SK-N-MC (cell line): ENCODE data around the gene OR2AK2.

Source experiments
- EZH2 ChIP-seq: fragments of 200-600 bp; sonication (generic); IDR thresholded peaks from one replicate; pipeline ENCODE4 v1.6.1; 2017; ENCODE audit warnings: antibody characterized with exemption
- POLR2AphosphoS5 ChIP-seq: IDR thresholded peaks from 2 replicates; pipeline ENCODE4 v1.6.1; 2012; ENCODE audit warnings: mild to moderate bottlenecking, low read depth, low read length, borderline replicate concordance

- TF ChIP-seq POLR2AphosphoS5 (no peak), EZH2 (no peak)
Measured at GRCh38 chr1:247948558-247948957, 16.5 kb upstream of the OR2AK2 start, which contains the start of gene OR2L8.
